Vagina (tissue), 2 donors: ENCODE results near the gene SPATA45. TPM values are rescaled to one million over a fixed set of nuclear protein-coding genes. Genes with fewer than 3 reads are reported as not detected.

Experiments
- DNase-seq, 2 donors: peaks; one replicate each; pipeline ENCODE4 v3.0.0-alpha.2; 2017; ENCODE audit errors: extremely low spot score in 2 of 2
- H3K27ac ChIP-seq: fragments of 200-600 bp; sonication (generic); one replicate; pipeline ENCODE4 v1.5.1; 2019
- H3K27me3 ChIP-seq: fragments of 200-600 bp; sonication (generic); one replicate; pipeline ENCODE4 v1.5.1; 2019
- H3K36me3 ChIP-seq, 2 donors: fragments of 200-600 bp; sonication (generic); one replicate each; pipeline ENCODE4 v1.5.1; 2017 to 2019
- H3K4me1 ChIP-seq: fragments of 200-600 bp; sonication (generic); one replicate; pipeline ENCODE4 v1.5.1; 2019
- H3K4me3 ChIP-seq, 2 donors: fragments of 200-600 bp; sonication (generic); 1 replicate in 1 of 2; 2 replicates in 1 of 2; pipeline ENCODE4 v1.5.1; 2016 to 2019
- H3K9me3 ChIP-seq: fragments of 200-600 bp; sonication (generic); one replicate; pipeline ENCODE4 v1.5.1; 2019
- CTCF ChIP-seq, 3 experiments: fragments of 450-650 bp in 2 of 3; fragments of 200-600 bp in 1 of 3; sonication (generic) in 1 of 3; IDR thresholded peaks; one replicate each; pipeline ENCODE4 v1.5.1; 2017 to 2019; ENCODE audit warnings: antibody characterized with exemption in 3 of 3, mild to moderate bottlenecking in 2 of 3, moderate library complexity in 2 of 3
- POLR2A ChIP-seq, 2 donors: fragments of 450-650 bp; IDR thresholded peaks; one replicate each; pipeline ENCODE4 v1.6.1; 2017; ENCODE audit warnings: antibody characterized with exemption in 2 of 2, mild to moderate bottlenecking in 2 of 2, moderate library complexity in 2 of 2
- POLR2AphosphoS5 ChIP-seq, 2 donors: sonication (generic); formaldehyde crosslinking; IDR thresholded peaks; one replicate each; pipeline ENCODE4 v1.9.0; 2017; ENCODE audit warnings: antibody characterized with exemption in 2 of 2, mild to moderate bottlenecking in 2 of 2, low read depth in 1 of 2; ENCODE audit not compliant: insufficient read depth in 1 of 2
- intact Hi-C: fragments of 100-400 bp; cut with DNase I; formaldehyde crosslinking; loops from one replicate; pipeline ENCODE4 v1.15.1; 2023
- total RNA-seq: library from RNA; depleted of rRNA; stranded (reverse); fragments of >200 nt; gene quantifications from one replicate; pipeline ENCODE4 v1.2.3, GENCODE V29; 2016

SPATA45 gene
- not detected for total RNA-seq

GRCh38 chr1:212847549-212847948 lies at the start of gene SPATA45:
SPATA45 (minus strand) TSS chr1:212847649; CDS start chr1:212836149, 11,500 bp downstream.
- H3K27ac ChIP-seq = no peak within 1 kb of the TSS
- intact Hi-C loops = no loop called here
- no peaks in the 10 kb centered on the region for H3K36me3 ChIP-seq
- no peak for TF ChIP-seq POLR2AphosphoS5 (IDR thresholded peaks at IDR 0.05; ENCODE audit: insufficient read depth in 1 of 2, low read depth in 1 of 2)
- TF ChIP-seq CTCF (IDR thresholded peaks at IDR 0.05) = no peak
- no peak for TF ChIP-seq POLR2A (IDR thresholded peaks at IDR 0.05)
- no peaks in the 10 kb centered on the region for H3K9me3 ChIP-seq
- H3K27me3 ChIP-seq = no peaks in the 10 kb centered on the region
- H3K4me3 ChIP-seq = no peak within 1 kb of the TSS
- DNase-seq = no peak
- H3K4me1 ChIP-seq = no peaks in the 10 kb centered on the region

GRCh38 chr1:212892108-212892507 lies 44.7 kb upstream of the SPATA45 start:
- intact Hi-C loops = no loop called here
- H3K27ac ChIP-seq = no peak overlapping the region
- DNase-seq = no peak
- no peaks in the 10 kb centered on the region for H3K27me3 ChIP-seq
- no peaks in the 10 kb centered on the region for H3K4me1 ChIP-seq
- peaks cover 0 to 42% of the 10 kb centered on the region in 2 donors for H3K36me3 ChIP-seq
- TF ChIP-seq CTCF (IDR thresholded peaks at IDR 0.05) (no peak), POLR2AphosphoS5 (IDR thresholded peaks at IDR 0.05; ENCODE audit: insufficient read depth in 1 of 2, low read depth in 1 of 2) (no peak), POLR2A (IDR thresholded peaks at IDR 0.05) (no peak)
- H3K4me3 ChIP-seq = no peak overlapping the region
- no peaks in the 10 kb centered on the region for H3K9me3 ChIP-seq

GRCh38 chr1:212884592-212884991 lies 37.1 kb upstream of the SPATA45 start:
- H3K36me3 ChIP-seq = peaks cover 0 to 36% of the 10 kb centered on the region in 2 donors
- no peak for DNase-seq
- TF ChIP-seq POLR2A (IDR thresholded peaks at IDR 0.05) (no peak), CTCF (IDR thresholded peaks at IDR 0.05) (no peak), POLR2AphosphoS5 (IDR thresholded peaks at IDR 0.05; ENCODE audit: insufficient read depth in 1 of 2, low read depth in 1 of 2) (no peak)
- H3K9me3 ChIP-seq = no peaks in the 10 kb centered on the region
- no peak overlapping the region for H3K27ac ChIP-seq
- no peaks in the 10 kb centered on the region for H3K27me3 ChIP-seq
- H3K4me3 ChIP-seq = no peak overlapping the region
- H3K4me1 ChIP-seq = no peaks in the 10 kb centered on the region
- intact Hi-C loops = no loop called here

GRCh38 chr1:212879947-212880690 lies 32.7 kb upstream of the SPATA45 start:
- DNase-seq = no peak
- H3K27me3 ChIP-seq = no peaks in the 10 kb centered on the region
- no peaks in the 10 kb centered on the region for H3K4me1 ChIP-seq
- TF ChIP-seq POLR2AphosphoS5 (IDR thresholded peaks at IDR 0.05; ENCODE audit: insufficient read depth in 1 of 2, low read depth in 1 of 2) (no peak), POLR2A (IDR thresholded peaks at IDR 0.05) (no peak), CTCF (IDR thresholded peaks at IDR 0.05) (no peak)
- no peak overlapping the region for H3K27ac ChIP-seq
- no peaks in the 10 kb centered on the region for H3K9me3 ChIP-seq
- intact Hi-C loops = no loop called here
- peaks cover 0 to 21% of the 10 kb centered on the region in 2 donors for H3K36me3 ChIP-seq
- H3K4me3 ChIP-seq = no peak overlapping the region

GRCh38 chr1:212878418-212878817 lies 31.0 kb upstream of the SPATA45 start:
- Histone ChIP-seq H3K4me3 (no peak overlapping the region), H3K27ac (no peak overlapping the region), H3K27me3 (no peaks in the 10 kb centered on the region), H3K36me3 (peaks cover 0 to 10% of the 10 kb centered on the region in 2 donors), H3K9me3 (no peaks in the 10 kb centered on the region), H3K4me1 (no peaks in the 10 kb centered on the region)
- intact Hi-C loops = no loop called here
- DNase-seq = no peak
- TF ChIP-seq POLR2AphosphoS5 (IDR thresholded peaks at IDR 0.05; ENCODE audit: insufficient read depth in 1 of 2, low read depth in 1 of 2) (no peak), POLR2A (IDR thresholded peaks at IDR 0.05) (no peak), CTCF (IDR thresholded peaks at IDR 0.05) (no peak)
